GM12878 (cell line): Measurements from ENCODE around the gene MGP.

Experiments used
- ASH2L ChIP-seq: fragments of 300-600, 200-600 bp; sonication (generic); IDR thresholded peaks from 2 replicates; pipeline ENCODE4 v1.6.1; 2017; ENCODE audit warnings: low read depth, mild to moderate bottlenecking, borderline replicate concordance
- MEF2A ChIP-seq: IDR thresholded peaks from 2 replicates; pipeline ENCODE4 v1.6.1; 2011; ENCODE audit warnings: low read depth, mild to moderate bottlenecking, low read length, moderate library complexity; ENCODE audit not compliant: insufficient read depth
- POLR2A ChIP-seq: IDR thresholded peaks from 2 replicates; pipeline ENCODE4 v1.6.1; 2011; ENCODE audit warnings: low read depth, mild to moderate bottlenecking, low read length
- POU2F2 ChIP-seq: IDR thresholded peaks from 3 replicates; pipeline ENCODE4 v1.6.1; 2011; ENCODE audit warnings: low read depth, mild to moderate bottlenecking, low read length, borderline replicate concordance
- RFX5 ChIP-seq: IDR thresholded peaks from 2 replicates; pipeline ENCODE4 v1.6.1; 2011; ENCODE audit warnings: low read depth, low read length, improper control_type of control experiment
- STAT1 ChIP-seq: fragments of 450-650 bp; conservative IDR thresholded peaks from 2 replicates; pipeline ENCODE4 v1.6.1; 2014; ENCODE audit warnings: antibody characterized with exemption, mild to moderate bottlenecking
- YBX1 ChIP-seq: fragments of 450-650 bp; IDR thresholded peaks from 2 replicates; pipeline ENCODE4 v1.6.1; 2016; ENCODE audit warnings: antibody characterized with exemption
- ZNF24 ChIP-seq: fragments of 450-650 bp; IDR thresholded peaks from 2 replicates; pipeline ENCODE4 v1.6.1; 2017; ENCODE audit warnings: antibody characterized with exemption, mild to moderate bottlenecking
- ZZZ3 ChIP-seq: IDR thresholded peaks from 2 replicates; pipeline ENCODE4 v1.6.1; 2011; ENCODE audit warnings: low read depth; ENCODE audit not compliant: control insufficient read depth, insufficient read length
- TF ChIP-seq, protein P1 (sequence below), 3 experiments: IDR thresholded peaks in 2 of 3; conservative IDR thresholded peaks in 1 of 3; 2 replicates each; pipeline ENCODE4 v1.5.1; 2011; ENCODE audit warnings: low read depth in 3 of 3, low read length in 3 of 3, mild to moderate bottlenecking in 3 of 3, control low read depth in 2 of 3, moderate library complexity in 2 of 3, inconsistent platforms in 1 of 3, mixed read lengths in 1 of 3; ENCODE audit not compliant: control insufficient read depth in 2 of 3, insufficient read depth in 1 of 3; ENCODE audit errors: extremely low read depth in 1 of 3
- TF ChIP-seq, protein P2 (sequence below): IDR thresholded peaks from 2 replicates; pipeline ENCODE4 v1.6.1; 2011; ENCODE audit warnings: low read depth, mild to moderate bottlenecking, low read length, moderate library complexity, borderline replicate concordance; ENCODE audit errors: extremely low read depth
- TF ChIP-seq, protein P3 (sequence below): fragments of 450-650 bp; IDR thresholded peaks from 2 replicates; pipeline ENCODE4 v1.6.1; 2017; ENCODE audit warnings: mild to moderate bottlenecking, low read depth, inconsistent platforms; ENCODE audit not compliant: poor library complexity, severe bottlenecking
- TF ChIP-seq, protein P4 (sequence below): fragments of 450-650 bp; IDR thresholded peaks from 2 replicates; pipeline ENCODE4 v1.6.1; 2016; ENCODE audit warnings: mild to moderate bottlenecking

DNA sequence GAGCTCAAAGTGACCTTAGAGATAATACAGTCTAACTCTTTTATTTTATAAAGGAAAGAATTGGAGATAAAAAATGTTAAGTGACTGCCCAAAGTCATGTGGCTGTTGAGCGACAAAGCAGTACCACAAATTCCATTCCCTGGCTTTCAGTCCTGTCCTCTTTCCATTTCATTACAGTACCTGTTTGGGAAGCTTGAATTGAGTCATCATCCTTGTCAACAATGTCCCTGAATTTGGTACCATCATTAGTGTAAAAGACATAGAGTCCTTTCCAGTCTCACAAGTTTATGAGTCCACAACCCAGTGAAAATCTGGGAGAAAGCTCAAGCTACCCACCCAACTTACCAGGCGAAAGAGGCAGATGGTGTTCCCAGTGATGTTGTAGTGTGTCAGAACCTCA lies 48.9 kb upstream of the MGP start:
- TF ChIP-seq, protein P1, sequence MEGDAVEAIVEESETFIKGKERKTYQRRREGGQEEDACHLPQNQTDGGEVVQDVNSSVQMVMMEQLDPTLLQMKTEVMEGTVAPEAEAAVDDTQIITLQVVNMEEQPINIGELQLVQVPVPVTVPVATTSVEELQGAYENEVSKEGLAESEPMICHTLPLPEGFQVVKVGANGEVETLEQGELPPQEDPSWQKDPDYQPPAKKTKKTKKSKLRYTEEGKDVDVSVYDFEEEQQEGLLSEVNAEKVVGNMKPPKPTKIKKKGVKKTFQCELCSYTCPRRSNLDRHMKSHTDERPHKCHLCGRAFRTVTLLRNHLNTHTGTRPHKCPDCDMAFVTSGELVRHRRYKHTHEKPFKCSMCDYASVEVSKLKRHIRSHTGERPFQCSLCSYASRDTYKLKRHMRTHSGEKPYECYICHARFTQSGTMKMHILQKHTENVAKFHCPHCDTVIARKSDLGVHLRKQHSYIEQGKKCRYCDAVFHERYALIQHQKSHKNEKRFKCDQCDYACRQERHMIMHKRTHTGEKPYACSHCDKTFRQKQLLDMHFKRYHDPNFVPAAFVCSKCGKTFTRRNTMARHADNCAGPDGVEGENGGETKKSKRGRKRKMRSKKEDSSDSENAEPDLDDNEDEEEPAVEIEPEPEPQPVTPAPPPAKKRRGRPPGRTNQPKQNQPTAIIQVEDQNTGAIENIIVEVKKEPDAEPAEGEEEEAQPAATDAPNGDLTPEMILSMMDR (IDR thresholded peaks at IDR 0.05 in 2 of 3, conservative IDR thresholded peaks at IDR 0.05 in 1 of 3; ENCODE audit: control insufficient read depth in 2 of 3, extremely low read depth in 1 of 3, insufficient read depth in 1 of 3, low read depth in 3 of 3, low read length in 3 of 3), result no peak
- TF ChIP-seq STAT1, result no peak
- TF ChIP-seq YBX1, result no peak
- no peak for TF ChIP-seq POU2F2
- no peak for TF ChIP-seq POLR2A
- TF ChIP-seq ZNF24, result no peak
- TF ChIP-seq RFX5, result no peak
- TF ChIP-seq MEF2A, result no peak
- no peak for TF ChIP-seq ZZZ3
- TF ChIP-seq, protein P2, sequence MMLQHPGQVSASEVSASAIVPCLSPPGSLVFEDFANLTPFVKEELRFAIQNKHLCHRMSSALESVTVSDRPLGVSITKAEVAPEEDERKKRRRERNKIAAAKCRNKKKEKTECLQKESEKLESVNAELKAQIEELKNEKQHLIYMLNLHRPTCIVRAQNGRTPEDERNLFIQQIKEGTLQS, result no peak
- no peak for TF ChIP-seq ASH2L
- TF ChIP-seq, protein P3, sequence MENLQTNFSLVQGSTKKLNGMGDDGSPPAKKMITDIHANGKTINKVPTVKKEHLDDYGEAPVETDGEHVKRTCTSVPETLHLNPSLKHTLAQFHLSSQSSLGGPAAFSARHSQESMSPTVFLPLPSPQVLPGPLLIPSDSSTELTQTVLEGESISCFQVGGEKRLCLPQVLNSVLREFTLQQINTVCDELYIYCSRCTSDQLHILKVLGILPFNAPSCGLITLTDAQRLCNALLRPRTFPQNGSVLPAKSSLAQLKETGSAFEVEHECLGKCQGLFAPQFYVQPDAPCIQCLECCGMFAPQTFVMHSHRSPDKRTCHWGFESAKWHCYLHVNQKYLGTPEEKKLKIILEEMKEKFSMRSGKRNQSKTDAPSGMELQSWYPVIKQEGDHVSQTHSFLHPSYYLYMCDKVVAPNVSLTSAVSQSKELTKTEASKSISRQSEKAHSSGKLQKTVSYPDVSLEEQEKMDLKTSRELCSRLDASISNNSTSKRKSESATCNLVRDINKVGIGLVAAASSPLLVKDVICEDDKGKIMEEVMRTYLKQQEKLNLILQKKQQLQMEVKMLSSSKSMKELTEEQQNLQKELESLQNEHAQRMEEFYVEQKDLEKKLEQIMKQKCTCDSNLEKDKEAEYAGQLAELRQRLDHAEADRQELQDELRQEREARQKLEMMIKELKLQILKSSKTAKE, result no peak
- TF ChIP-seq, protein P4, sequence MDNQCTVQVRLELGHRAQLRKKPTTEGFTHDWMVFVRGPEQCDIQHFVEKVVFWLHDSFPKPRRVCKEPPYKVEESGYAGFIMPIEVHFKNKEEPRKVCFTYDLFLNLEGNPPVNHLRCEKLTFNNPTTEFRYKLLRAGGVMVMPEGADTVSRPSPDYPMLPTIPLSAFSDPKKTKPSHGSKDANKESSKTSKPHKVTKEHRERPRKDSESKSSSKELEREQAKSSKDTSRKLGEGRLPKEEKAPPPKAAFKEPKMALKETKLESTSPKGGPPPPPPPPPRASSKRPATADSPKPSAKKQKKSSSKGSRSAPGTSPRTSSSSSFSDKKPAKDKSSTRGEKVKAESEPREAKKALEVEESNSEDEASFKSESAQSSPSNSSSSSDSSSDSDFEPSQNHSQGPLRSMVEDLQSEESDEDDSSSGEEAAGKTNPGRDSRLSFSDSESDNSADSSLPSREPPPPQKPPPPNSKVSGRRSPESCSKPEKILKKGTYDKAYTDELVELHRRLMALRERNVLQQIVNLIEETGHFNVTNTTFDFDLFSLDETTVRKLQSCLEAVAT, result no peak
